T-helper 22 cell (primary cell): ENCODE measurements around the gene TCEANC2.
"Not testable (repeated sequence)": the region's sequence is repeated elsewhere in the genome, so short reads cannot be mapped to it uniquely, and the experiment has no call there.

ENCODE experiments used
- DNase-seq: peaks from one replicate; pipeline ENCODE4 v3.0.0-alpha.2; 2020; ENCODE audit warnings: low read depth

Gene TCEANC2

DNA sequence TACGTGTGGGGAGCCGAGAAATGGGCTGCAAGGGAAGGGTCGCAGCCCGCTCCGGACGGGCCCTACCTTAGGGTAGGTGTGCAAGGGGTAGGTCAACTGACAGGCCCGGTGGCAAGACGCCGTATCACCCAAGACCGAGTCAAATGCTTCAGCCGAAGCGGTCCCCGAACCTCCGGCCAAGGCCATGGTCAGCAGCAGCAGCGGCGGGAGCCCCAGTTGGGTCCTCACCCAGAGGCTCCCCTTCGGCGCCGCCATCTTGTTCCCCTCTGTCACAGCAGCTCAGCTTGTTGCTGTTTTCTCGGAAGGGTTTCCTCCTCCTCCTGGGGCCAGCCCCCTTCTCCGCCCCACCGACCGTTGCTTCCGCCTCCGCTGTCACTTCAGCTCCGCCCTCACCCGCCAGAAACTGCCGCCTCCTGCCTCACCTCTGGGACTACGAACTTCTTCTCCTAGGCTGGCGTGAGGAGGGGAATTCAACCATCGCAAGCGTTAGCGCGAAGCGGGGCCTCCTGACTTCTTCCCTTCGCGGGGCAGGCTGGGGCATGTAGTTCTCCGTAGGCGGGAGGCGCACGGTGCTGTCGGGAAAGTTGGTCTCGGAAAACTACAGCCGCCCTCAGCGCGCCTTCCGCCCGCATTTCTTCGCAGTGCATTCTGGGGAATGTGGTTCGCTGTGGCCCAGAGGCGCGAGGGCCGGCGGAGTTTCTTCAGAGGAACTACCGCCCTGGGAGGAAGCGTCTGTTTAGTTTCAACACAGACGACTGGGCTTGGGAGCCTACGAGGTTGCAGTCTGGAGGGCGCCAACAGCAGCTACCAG lies at the start of gene TCEANC2, which contains the start of gene TMEM59:
Gene TCEANC2 (plus strand): TSS at position 675 of the 811 bp plus-strand sequence. CDS start 815 bp downstream, outside the sequence.
Gene TMEM59 (minus strand): TSS at position 271 of the 811 bp plus-strand sequence. CDS start 16 bp downstream, at position 255.
- peak; percentile 97 for DNase-seq

GRCh38 chr1:54003750-54004480 lies 49.5 kb upstream of the TCEANC2 start:
- DNase-seq, result not testable (repeated sequence)

GRCh38 chr1:54004481-54005049 lies 48.8 kb upstream of the TCEANC2 start:
- no peak for DNase-seq

DNA sequence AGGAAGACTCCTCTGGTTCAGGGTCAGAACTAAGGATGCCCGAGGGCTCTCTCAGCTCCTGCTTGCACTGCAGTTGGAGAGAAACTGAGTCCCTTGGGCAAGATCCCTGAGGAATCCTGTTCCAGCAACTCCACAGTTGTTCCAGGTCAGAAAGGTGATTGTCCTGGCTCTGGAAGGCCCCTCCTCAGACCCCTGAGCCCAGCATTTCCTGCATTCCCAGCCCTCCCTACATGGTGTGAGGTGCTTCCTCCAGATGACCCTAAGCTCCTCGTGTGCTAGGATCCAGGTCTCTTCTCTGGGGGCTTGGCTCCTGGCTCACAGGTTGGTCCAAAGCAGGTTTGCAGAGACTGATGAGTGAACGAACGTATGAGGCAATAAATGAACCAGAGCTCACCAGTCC lies 46.9 kb upstream of the TCEANC2 start:
- no peak for DNase-seq

- DNase-seq, result no peak
Observed at GRCh38 chr1:54007613-54008012, 45.8 kb upstream of the TCEANC2 start.

- DNase-seq, result no peak
Observed at GRCh38 chr1:54008876-54009275, 44.5 kb upstream of the TCEANC2 start.

GRCh38 chr1:54009406-54009805 lies 44.0 kb upstream of the TCEANC2 start:
- DNase-seq, result no peak

- no peak for DNase-seq
Observed at GRCh38 chr1:54010415-54011117, 42.8 kb upstream of the TCEANC2 start.

GRCh38 chr1:54011316-54012007 lies 41.9 kb upstream of the TCEANC2 start:
- no peak for DNase-seq

GRCh38 chr1:54012008-54012325 lies 41.4 kb upstream of the TCEANC2 start:
- no peak for DNase-seq

- no peak for DNase-seq
Observed at GRCh38 chr1:54012863-54013262, 40.5 kb upstream of the TCEANC2 start.

GRCh38 chr1:54013393-54014008 lies 39.9 kb upstream of the TCEANC2 start:
- DNase-seq, result no peak

- DNase-seq, result no peak
Observed at GRCh38 chr1:54014009-54014629, 39.3 kb upstream of the TCEANC2 start.

- DNase-seq, result no peak
Observed at GRCh38 chr1:54016343-54017282, 36.8 kb upstream of the TCEANC2 start.

DNA sequence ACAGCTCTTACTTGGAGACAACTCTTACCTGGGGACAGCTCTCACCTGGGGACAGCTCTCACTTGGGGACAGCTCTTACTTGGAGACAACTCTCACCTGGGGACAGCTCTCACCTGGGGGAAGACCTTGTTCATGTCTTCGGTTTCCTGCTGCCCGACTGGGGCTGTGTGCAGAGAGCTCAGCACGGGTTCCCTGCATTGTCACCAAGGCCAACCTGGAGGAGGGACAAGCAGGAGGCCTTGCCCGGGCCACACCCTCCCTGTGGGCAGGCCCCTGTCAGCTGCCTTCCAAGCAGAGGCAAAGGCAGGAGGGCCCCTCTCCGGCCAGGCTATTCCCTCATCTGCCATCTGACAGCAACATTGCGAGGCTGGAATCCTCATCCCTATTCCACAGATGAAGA lies 35.4 kb upstream of the TCEANC2 start, which contains the start of gene LDLRAD1:
Gene LDLRAD1 (minus strand): TSS at position 208 of the 400 bp plus-strand sequence. CDS start 74 bp downstream, at position 134.
- DNase-seq, result no peak

GRCh38 chr1:54018635-54019034 lies 34.8 kb upstream of the TCEANC2 start:
- no peak for DNase-seq

- DNase-seq, result not testable (repeated sequence)
Observed at GRCh38 chr1:54019562-54020176, 33.7 kb upstream of the TCEANC2 start.

- no peak for DNase-seq
Observed at GRCh38 chr1:54024358-54024757, 29.1 kb upstream of the TCEANC2 start.

- not testable (repeated sequence) for DNase-seq
Observed at GRCh38 chr1:54024811-54025210, 28.6 kb upstream of the TCEANC2 start.
